HepG2 (cell line): ENCODE data around the gene ST3GAL4. TPM values are rescaled to one million over a fixed set of nuclear protein-coding genes. Genes with fewer than 3 reads are reported as not detected.

Source experiments
- ATAC-seq: fragments of 200-7000 bp; cut with Tn5 transposase; 3 replicates; pipeline ENCODE4 v1.9.1; 2020; ENCODE audit warnings: mild to moderate bottlenecking, moderate library complexity
- BruUV-seq: library from RNA; stranded (reverse); fragments of 400-500 nt; replicated peaks from 2 replicates; lab custom pipeline; 2021; lab: Mats Ljungman, UMichigan
- CTCF ChIA-PET: fragments of 300-600 bp; formaldehyde crosslinking; extraction: SDS; loops from one replicate; lab custom pipeline; 2021; ENCODE audit warnings: low total read pairs, inconsistent platforms, low intra/inter-chr PET ratio; lab: Yijun Ruan, JAX
- POLR2A ChIA-PET: fragments of 350-600 bp; sonication (Branson Sonifier 250); formaldehyde crosslinking; loops from one replicate; lab custom pipeline; 2020; ENCODE audit warnings: antibody characterized with exemption, inconsistent platforms; lab: Yijun Ruan, JAX
- DNase-seq: peaks from one replicate; pipeline ENCODE4 v3.0.0-alpha.2; 2015; ENCODE audit warnings: low spot score
- FAIRE-seq: peaks from 3 replicates; lab custom pipeline; 2011; peaks lifted over from hg19 to GRCh38; lab: Jason Lieb, UNC
- H2AFZ ChIP-seq: one replicate; pipeline ENCODE4 v1.6.1; 2011; ENCODE audit warnings: low read length, inconsistent platforms
- H3K27ac ChIP-seq: fragments of 300-600 bp; 3 replicates; pipeline ENCODE4 v1.8.0; 2011; ENCODE audit warnings: mixed run types, mild to moderate bottlenecking, mixed read lengths, low read length, inconsistent platforms; ENCODE audit not compliant: insufficient read depth; ENCODE audit errors: extremely low read length
- H3K27me3 ChIP-seq, 2 experiments: fragments of 200-600 bp in 1 of 2; 2 replicates in 1 of 2; 3 replicates in 1 of 2; pipeline versions ENCODE4 v1.6.0 to v1.8.0; 2011; ENCODE audit warnings: low read length in 2 of 2, mild to moderate bottlenecking in 2 of 2, moderate library complexity in 2 of 2, inconsistent platforms in 1 of 2; ENCODE audit not compliant: insufficient read depth in 2 of 2, control insufficient read depth in 1 of 2
- H3K36me3 ChIP-seq, 2 experiments: fragments of 200-600 bp in 1 of 2; replicated peaks in 1 of 2; 2 replicates in 1 of 2; 3 replicates in 1 of 2; pipeline versions ENCODE4 v1.5.1 to v1.8.0; 2011; ENCODE audit warnings: low read length in 2 of 2, inconsistent platforms in 1 of 2; ENCODE audit not compliant: insufficient read depth in 2 of 2, control insufficient read depth in 1 of 2
- H3K4me1 ChIP-seq: 2 replicates; pipeline ENCODE4 v1.5.1; 2012; ENCODE audit warnings: low read length, inconsistent platforms; ENCODE audit not compliant: insufficient read depth
- H3K4me2 ChIP-seq: 2 replicates; pipeline ENCODE4 v1.6.0; 2011; ENCODE audit warnings: low read depth, low read length, inconsistent platforms
- H3K4me3 ChIP-seq, 3 experiments: fragments of 200-600 bp in 1 of 3; sonication (generic), shearing (Covaris generic) in 1 of 3; replicated peaks in 1 of 3; 2 replicates each; pipeline ENCODE4 v1.5.1; 2011 to 2016; ENCODE audit warnings: low read length in 3 of 3, inconsistent platforms in 2 of 3, low read depth in 2 of 3, mild to moderate bottlenecking in 2 of 3, control low read depth in 1 of 3, mixed read lengths in 1 of 3; ENCODE audit not compliant: insufficient read depth in 1 of 3
- H3K79me2 ChIP-seq: one replicate; pipeline ENCODE4 v1.6.1; 2011; ENCODE audit warnings: low read length, inconsistent platforms; ENCODE audit not compliant: insufficient read depth
- H3K9ac ChIP-seq: 2 replicates; pipeline ENCODE4 v1.6.0; 2011; ENCODE audit warnings: mild to moderate bottlenecking, low read depth, low read length, inconsistent platforms; ENCODE audit not compliant: insufficient read depth
- H3K9me3 ChIP-seq: 2 replicates; pipeline ENCODE4 v1.5.1; 2012; ENCODE audit warnings: mild to moderate bottlenecking, low read length
- H4K20me1 ChIP-seq: 2 replicates; pipeline ENCODE4 v1.6.0; 2011; ENCODE audit warnings: inconsistent platforms, mild to moderate bottlenecking, low read length, moderate library complexity; ENCODE audit not compliant: insufficient read depth
- ARNTL ChIP-seq: sonication (generic); formaldehyde crosslinking; IDR thresholded peaks from 2 replicates; pipeline ENCODE4 v1.4.0; 2020; ENCODE audit warnings: mild to moderate bottlenecking, missing genetic modification reagents
- BRD4 ChIP-seq: sonication (generic); formaldehyde crosslinking; IDR thresholded peaks from 2 replicates; pipeline ENCODE4 v1.4.0; 2020; ENCODE audit warnings: missing genetic modification reagents
- CREM ChIP-seq, 2 experiments: sonication (generic) in 1 of 2; formaldehyde crosslinking in 1 of 2; IDR thresholded peaks; 2 replicates each; pipeline versions ENCODE4 v1.4.0 to v1.6.1; 2016 to 2020; ENCODE audit warnings: antibody characterized with exemption in 1 of 2, mild to moderate bottlenecking in 1 of 2, missing genetic modification reagents in 1 of 2
- GTF2F1 ChIP-seq: fragments of 150-350 bp; IDR thresholded peaks from 2 replicates; pipeline ENCODE4 v1.6.1; 2014; ENCODE audit warnings: low read length
- HMG20B ChIP-seq: conservative IDR thresholded peaks from 2 replicates; pipeline ENCODE4 v1.6.1; 2016; ENCODE audit warnings: missing genetic modification reagents, missing compliant biosample characterization
- HMGA1 ChIP-seq: sonication (generic); formaldehyde crosslinking; conservative IDR thresholded peaks from 2 replicates; pipeline ENCODE4 v1.4.0; 2020; ENCODE audit warnings: missing genetic modification reagents
- MEIS1 ChIP-seq: sonication (generic); formaldehyde crosslinking; IDR thresholded peaks from 2 replicates; pipeline ENCODE4 v1.9.0; 2021; ENCODE audit warnings: mild to moderate bottlenecking, missing genetic modification reagents, moderate library complexity, borderline replicate concordance
- NFATC3 ChIP-seq: sonication (generic); formaldehyde crosslinking; IDR thresholded peaks from 2 replicates; pipeline ENCODE4 v1.5.1; 2020; ENCODE audit warnings: mild to moderate bottlenecking, missing genetic modification reagents
- PPARG ChIP-seq: conservative IDR thresholded peaks from 2 replicates; pipeline ENCODE4 v1.6.1; 2016; ENCODE audit warnings: missing biosample characterization, missing genetic modification reagents
- REXO4 ChIP-seq: sonication (generic); formaldehyde crosslinking; IDR thresholded peaks from 2 replicates; pipeline ENCODE4 v1.8.0; 2022; ENCODE audit warnings: missing genetic modification reagents, mild to moderate bottlenecking, borderline replicate concordance
- TBX2 ChIP-seq: sonication (generic); formaldehyde crosslinking; IDR thresholded peaks from 2 replicates; pipeline ENCODE4 v1.5.0; 2020; ENCODE audit warnings: missing genetic modification reagents, mild to moderate bottlenecking, borderline replicate concordance
- ZKSCAN8 ChIP-seq: IDR thresholded peaks from 2 replicates; pipeline ENCODE4 v1.6.1; 2016; ENCODE audit warnings: borderline replicate concordance, missing genetic modification reagents, missing compliant biosample characterization
- ZNF180 ChIP-seq: sonication (generic); formaldehyde crosslinking; IDR thresholded peaks from 2 replicates; pipeline ENCODE4 v1.4.0; 2020; ENCODE audit warnings: low read depth, missing genetic modification reagents, borderline replicate concordance
- ZNF30 ChIP-seq: sonication (generic); formaldehyde crosslinking; IDR thresholded peaks from 2 replicates; pipeline ENCODE4 v1.5.0; 2020; ENCODE audit warnings: mild to moderate bottlenecking, missing genetic modification reagents
- ZNF567 ChIP-seq: sonication (generic); formaldehyde crosslinking; IDR thresholded peaks from 2 replicates; pipeline ENCODE4 v1.8.1; 2023; ENCODE audit warnings: mild to moderate bottlenecking, missing genetic modification reagents, borderline replicate concordance
- WGBS: methylation state at CpG from one replicate; pipeline ENCODE4 v1.1.6; 2017; ENCODE audit warnings: low lambda C conversion rate; 5-methylcytosine and 5-hydroxymethylcytosine counted together
- in situ Hi-C: cut with HindIII; loops from 2 replicates; pipeline ENCODE4 v1.10.0; 2017; ENCODE audit warnings: low pct_unique_long_range_greater_than_20kb; ENCODE audit not compliant: extremely low pct_ligation_motif_present
- intact Hi-C: fragments of 100-400 bp; cut with micrococcal nuclease; formaldehyde crosslinking; loops from one replicate; pipeline ENCODE4 v1.10.0; 2022; ENCODE audit not compliant: unreplicated experiment
- polyA plus RNA-seq, 8 experiments: library from polyadenylated mRNA; depleted of rRNA in 3 of 8; stranded (reverse) in 7 of 8; unstranded in 1 of 8; fragments of >200 nt; fragmentation: Illumina TruSeq in 4 of 8; extraction: Trizol in 4 of 8; gene quantifications; 2 replicates each; pipeline versions ENCODE4 v1.2.1 to v1.2.3, GENCODE V29; 2011 to 2016; ENCODE audit warnings: low read depth in 4 of 8, missing spikeins in 1 of 8, mixed read lengths in 1 of 8; ENCODE audit not compliant: insufficient read depth in 1 of 8
- total RNA-seq, 5 experiments: library from RNA; depleted of rRNA; stranded (reverse); fragments of >200 nt; fragmentation: Illumina TruSeq; extraction: Trizol; gene quantifications; 2 replicates each; pipeline ENCODE4 v1.2.3, GENCODE V29; 2016; ENCODE audit warnings: low read depth in 1 of 5
- TF ChIP-seq, protein P1 (sequence below): sonication (generic); formaldehyde crosslinking; IDR thresholded peaks from 2 replicates; pipeline ENCODE4 v1.9.0; 2021; ENCODE audit warnings: missing genetic modification reagents, mild to moderate bottlenecking, borderline replicate concordance
- TF ChIP-seq, protein P2 (sequence below): sonication (generic); formaldehyde crosslinking; IDR thresholded peaks from 2 replicates; pipeline ENCODE4 v1.8.0; 2022; ENCODE audit warnings: mild to moderate bottlenecking, missing genetic modification reagents, borderline replicate concordance

Gene ST3GAL4
- total and polyA plus RNA-seq, 2 of the 13 experiments (the other 11 are each of a cell fraction or from before 2014, with no cell fraction given), result 9.1 to 13.3 TPM

DNA sequence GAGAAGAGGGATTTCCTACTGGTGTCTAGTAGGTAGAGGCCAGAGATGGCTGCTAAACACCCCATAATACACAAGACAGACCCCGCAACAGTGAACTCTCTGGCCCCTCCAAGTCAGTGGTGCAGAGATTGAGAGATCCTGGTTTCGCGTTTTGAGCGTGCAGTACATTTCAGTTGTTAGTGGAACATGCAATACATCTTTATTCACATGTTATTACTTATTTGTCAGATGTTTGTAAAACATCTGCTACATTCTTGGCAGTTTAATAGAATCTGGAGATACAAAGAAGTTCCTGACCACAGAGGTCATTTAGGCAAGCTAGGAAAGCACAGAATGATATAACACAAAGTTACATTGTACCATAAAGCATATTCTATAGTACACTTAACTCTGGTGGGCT, 41.5 kb downstream of the ST3GAL4 start:
- no peak for TF ChIP-seq PPARG (CRISPR knock-in tag)
- TF ChIP-seq CREM (IDR thresholded peaks at IDR 0.05), result no peak
- no peak for TF ChIP-seq CREM (CRISPR knock-in tag; IDR thresholded peaks at IDR 0.05)
- no peak for TF ChIP-seq MEIS1 (CRISPR knock-in tag)
- no peak for TF ChIP-seq ZNF567 (CRISPR knock-in tag)
- TF ChIP-seq BRD4 (CRISPR knock-in tag), result no peak
- no peak for TF ChIP-seq ZNF180 (CRISPR knock-in tag)
- no peak for TF ChIP-seq ZNF30 (CRISPR knock-in tag)
- no peak for TF ChIP-seq REXO4
- no peak for TF ChIP-seq TBX2 (CRISPR knock-in tag)
- no peak for TF ChIP-seq ZKSCAN8 (CRISPR knock-in tag)
- TF ChIP-seq, protein P1, sequence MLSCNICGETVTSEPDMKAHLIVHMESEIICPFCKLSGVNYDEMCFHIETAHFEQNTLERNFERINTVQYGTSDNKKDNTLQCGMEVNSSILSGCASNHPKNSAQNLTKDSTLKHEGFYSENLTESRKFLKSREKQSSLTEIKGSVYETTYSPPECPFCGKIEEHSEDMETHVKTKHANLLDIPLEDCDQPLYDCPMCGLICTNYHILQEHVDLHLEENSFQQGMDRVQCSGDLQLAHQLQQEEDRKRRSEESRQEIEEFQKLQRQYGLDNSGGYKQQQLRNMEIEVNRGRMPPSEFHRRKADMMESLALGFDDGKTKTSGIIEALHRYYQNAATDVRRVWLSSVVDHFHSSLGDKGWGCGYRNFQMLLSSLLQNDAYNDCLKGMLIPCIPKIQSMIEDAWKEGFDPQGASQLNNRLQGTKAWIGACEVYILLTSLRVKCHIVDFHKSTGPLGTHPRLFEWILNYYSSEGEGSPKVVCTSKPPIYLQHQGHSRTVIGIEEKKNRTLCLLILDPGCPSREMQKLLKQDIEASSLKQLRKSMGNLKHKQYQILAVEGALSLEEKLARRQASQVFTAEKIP (CRISPR knock-in tag), result no peak
- TF ChIP-seq NFATC3, result no peak
- TF ChIP-seq, protein P2, sequence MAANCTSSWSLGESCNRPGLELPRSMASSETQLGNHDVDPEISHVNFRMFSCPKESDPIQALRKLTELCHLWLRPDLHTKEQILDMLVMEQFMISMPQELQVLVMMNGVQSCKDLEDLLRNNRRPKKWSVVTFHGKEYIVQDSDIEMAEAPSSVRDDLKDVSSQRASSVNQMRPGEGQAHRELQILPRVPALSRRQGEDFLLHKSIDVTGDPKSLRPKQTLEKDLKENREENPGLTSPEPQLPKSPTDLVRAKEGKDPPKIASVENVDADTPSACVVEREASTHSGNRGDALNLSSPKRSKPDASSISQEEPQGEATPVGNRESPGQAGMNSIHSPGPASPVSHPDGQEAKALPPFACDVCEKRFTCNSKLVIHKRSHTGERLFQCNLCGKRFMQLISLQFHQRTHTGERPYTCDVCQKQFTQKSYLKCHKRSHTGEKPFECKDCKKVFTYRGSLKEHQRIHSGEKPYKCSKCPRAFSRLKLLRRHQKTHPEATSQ, result no peak
- no peak for TF ChIP-seq HMGA1 (CRISPR knock-in tag)
- TF ChIP-seq ARNTL, result no peak
- no peak for TF ChIP-seq GTF2F1
- TF ChIP-seq HMG20B (CRISPR knock-in tag), result no peak
- TF ChIP-seq, all 625 proteins: peak for 0
- Histone ChIP-seq H3K9ac (no peak overlapping the region), H4K20me1 (no peaks in the 10 kb centered on the region), H3K27me3 (no peaks in the 10 kb centered on the region), H3K79me2 (peaks cover 2% of the 10 kb centered on the region), H3K4me1 (no peaks in the 10 kb centered on the region), H3K9me3 (no peaks in the 10 kb centered on the region), H3K4me2 (no peak overlapping the region), H3K27ac (no peak overlapping the region), H3K36me3 (no peaks in the 10 kb centered on the region), H2AFZ (no peak overlapping the region), H3K4me3 (no peak overlapping the region)
- ATAC-seq (no peak), FAIRE-seq (no peak), DNase-seq (no peak)
- POLR2A ChIA-PET, result no interaction called here
- 96% methylated on average over 4 of the region's 4 CpGs for WGBS
- CTCF ChIA-PET, result no interaction called here
- in situ Hi-C loops, result no loop called here
- no TSS peak for BruUV-seq
- intact Hi-C loops, result no loop called here
